Gastrocnemius medialis (tissue), 4 donors: Measurements from ENCODE around the gene OTOP2. TPM values are rescaled to one million over a fixed set of nuclear protein-coding genes. Genes with fewer than 3 reads are reported as not detected.

Experiments
- ATAC-seq, 2 donors: fragments of 150-250 bp; one replicate each; pipeline ENCODE4 v1.9.1; 2016
- DNase-seq, 2 donors: peaks; one replicate each; pipeline ENCODE4 v3.0.0-alpha.2; 2019
- H3K27ac ChIP-seq, 4 donors: fragments of 200-600 bp; sonication (generic); 1 replicate in 1 of 4; 2 replicates in 3 of 4; pipeline ENCODE4 v1.5.1; 2016 to 2018; ENCODE audit warnings: mild to moderate bottlenecking in 2 of 4, moderate library complexity in 1 of 4
- H3K27me3 ChIP-seq, 3 donors: fragments of 200-600 bp; sonication (generic) in 2 of 3; 1 replicate in 1 of 3; 2 replicates in 2 of 3; pipeline versions ENCODE4 v1.5.1 to v1.6.0; 2016 to 2019; ENCODE audit warnings: mild to moderate bottlenecking in 1 of 3, moderate library complexity in 1 of 3
- H3K36me3 ChIP-seq, 2 donors: fragments of 200-600 bp; sonication (generic) in 1 of 2; one replicate each; pipeline ENCODE4 v1.5.1; 2017 to 2018
- H3K4me1 ChIP-seq, 2 donors: fragments of 200-600 bp; sonication (generic) in 1 of 2; one replicate each; pipeline ENCODE4 v1.5.1; 2016 to 2017; ENCODE audit warnings: mild to moderate bottlenecking in 2 of 2
- H3K4me3 ChIP-seq, 4 donors: fragments of 200-600 bp; sonication (generic) in 3 of 4; 1 replicate in 1 of 4; 2 replicates in 3 of 4; pipeline ENCODE4 v1.5.1; 2016 to 2019; ENCODE audit warnings: mild to moderate bottlenecking in 2 of 4
- H3K9me3 ChIP-seq, 3 donors: fragments of 200-600 bp; sonication (generic) in 2 of 3; 1 replicate in 1 of 3; 2 replicates in 2 of 3; pipeline ENCODE4 v1.5.1; 2016 to 2019
- POLR2A ChIP-seq, 2 donors: fragments of 450-650 bp; IDR thresholded peaks; one replicate each; pipeline ENCODE4 v1.6.1; 2017; ENCODE audit warnings: antibody characterized with exemption in 2 of 2, mild to moderate bottlenecking in 2 of 2, moderate library complexity in 2 of 2
- in situ Hi-C, 4 donors: fragments of 200-750 bp; cut with MboI; loops; one replicate each; pipeline versions ENCODE4 v1.15.0 to v1.8.0; 2017; ENCODE audit warnings: low sequenced_read_pairs in 4 of 4
- intact Hi-C: fragments of 100-400 bp; cut with DNase I; formaldehyde crosslinking; loops from one replicate; pipeline ENCODE4 v1.15.1; 2023; ENCODE audit warnings: low total_unique reads
- total RNA-seq, 4 donors: library from RNA; depleted of rRNA; stranded (reverse); fragments of >200 nt; gene quantifications; one replicate each; pipeline versions ENCODE4 v1.1.0 to v1.2.3, GENCODE V29; 2016
- TF ChIP-seq, protein P1 (sequence below), 5 experiments: fragments of 450-650 bp in 3 of 5; fragments of 200-600 bp in 2 of 5; sonication (generic) in 2 of 5; IDR thresholded peaks in 4 of 5; conservative IDR thresholded peaks in 1 of 5; 1 replicate in 4 of 5; 2 replicates in 1 of 5; pipeline ENCODE4 v1.5.1; 2016 to 2019; ENCODE audit warnings: antibody characterized with exemption in 5 of 5, mild to moderate bottlenecking in 3 of 5, moderate library complexity in 3 of 5

The OTOP2 gene
- total RNA-seq, 4 donors from 2014 or later, result 0.19 TPM; not detected in 3

GRCh38 chr17:74957935-74958740 lies 34.1 kb downstream of the OTOP2 start:
- in situ Hi-C loops, result loop anchor here in 1 of 4 donors (25.0 kb wide), 1 partner anchor 229 kb away; the partner anchor contains the start of gene SUMO2
- intact Hi-C loops, result loop anchor here (1.0 to 10.0 kb wide), 3 partner anchors 35 to 213 kb away; partner anchors contain the start of genes NHERF1 and USH1G
- peak in 1 of 2 donors; percentile 44 for ATAC-seq
- Histone ChIP-seq H3K36me3 (no peaks in the 10 kb centered on the region), H3K9me3 (no peaks in the 10 kb centered on the region), H3K27ac (no peak overlapping the region), H3K27me3 (no peaks in the 10 kb centered on the region), H3K4me1 (no peaks in the 10 kb centered on the region), H3K4me3 (no peak overlapping the region)
- TF ChIP-seq, protein P1, sequence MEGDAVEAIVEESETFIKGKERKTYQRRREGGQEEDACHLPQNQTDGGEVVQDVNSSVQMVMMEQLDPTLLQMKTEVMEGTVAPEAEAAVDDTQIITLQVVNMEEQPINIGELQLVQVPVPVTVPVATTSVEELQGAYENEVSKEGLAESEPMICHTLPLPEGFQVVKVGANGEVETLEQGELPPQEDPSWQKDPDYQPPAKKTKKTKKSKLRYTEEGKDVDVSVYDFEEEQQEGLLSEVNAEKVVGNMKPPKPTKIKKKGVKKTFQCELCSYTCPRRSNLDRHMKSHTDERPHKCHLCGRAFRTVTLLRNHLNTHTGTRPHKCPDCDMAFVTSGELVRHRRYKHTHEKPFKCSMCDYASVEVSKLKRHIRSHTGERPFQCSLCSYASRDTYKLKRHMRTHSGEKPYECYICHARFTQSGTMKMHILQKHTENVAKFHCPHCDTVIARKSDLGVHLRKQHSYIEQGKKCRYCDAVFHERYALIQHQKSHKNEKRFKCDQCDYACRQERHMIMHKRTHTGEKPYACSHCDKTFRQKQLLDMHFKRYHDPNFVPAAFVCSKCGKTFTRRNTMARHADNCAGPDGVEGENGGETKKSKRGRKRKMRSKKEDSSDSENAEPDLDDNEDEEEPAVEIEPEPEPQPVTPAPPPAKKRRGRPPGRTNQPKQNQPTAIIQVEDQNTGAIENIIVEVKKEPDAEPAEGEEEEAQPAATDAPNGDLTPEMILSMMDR (IDR thresholded peaks at IDR 0.05 in 4 of 5, conservative IDR thresholded peaks at IDR 0.05 in 1 of 5), result peak; percentile 67 to 93 (median 88)
- no peak for TF ChIP-seq POLR2A (IDR thresholded peaks at IDR 0.05)
- DNase-seq, result peak; percentile 39 to 45

GRCh38 chr17:74959826-74960515 lies 35.9 kb downstream of the OTOP2 start:
- Histone ChIP-seq H3K4me3 (no peak overlapping the region), H3K27me3 (no peaks in the 10 kb centered on the region), H3K9me3 (no peaks in the 10 kb centered on the region), H3K4me1 (no peaks in the 10 kb centered on the region), H3K27ac (no peak overlapping the region), H3K36me3 (no peaks in the 10 kb centered on the region)
- TF ChIP-seq, protein P1 (IDR thresholded peaks at IDR 0.05 in 4 of 5, conservative IDR thresholded peaks at IDR 0.05 in 1 of 5), result no peak
- DNase-seq (no peak), ATAC-seq (no peak)
- in situ Hi-C loops (loop anchor here in 1 of 4 donors (25.0 kb wide), 1 partner anchor 227 kb away; the partner anchor contains the start of gene SUMO2), intact Hi-C loops (loop anchor here (5.0 to 10.0 kb wide), 2 partner anchors 168 to 215 kb away; partner anchors contain the start of gene NHERF1)

- ATAC-seq (no peak), DNase-seq (no peak)
- in situ Hi-C loops, result loop anchor here in 1 of 4 donors (25.0 kb wide), 1 partner anchor 227 kb away; the partner anchor contains the start of gene SUMO2
- Histone ChIP-seq H3K27ac (no peak overlapping the region), H3K9me3 (no peaks in the 10 kb centered on the region), H3K4me1 (no peaks in the 10 kb centered on the region), H3K36me3 (no peaks in the 10 kb centered on the region), H3K27me3 (no peaks in the 10 kb centered on the region), H3K4me3 (no peak overlapping the region)
- TF ChIP-seq, protein P1 (IDR thresholded peaks at IDR 0.05 in 4 of 5, conservative IDR thresholded peaks at IDR 0.05 in 1 of 5), result no peak
- no peak for TF ChIP-seq POLR2A (IDR thresholded peaks at IDR 0.05)
- intact Hi-C loops, result loop anchor here (1.0 kb wide), 3 partner anchors 27 to 241 kb away; partner anchors contain the start of gene CDR2L
These were observed 36.7 kb downstream of the OTOP2 start for GRCh38 chr17:74960570-74961342.

- Histone ChIP-seq H3K27me3 (no peaks in the 10 kb centered on the region), H3K27ac (no peak overlapping the region), H3K4me1 (no peaks in the 10 kb centered on the region), H3K36me3 (no peaks in the 10 kb centered on the region), H3K4me3 (no peak overlapping the region), H3K9me3 (no peaks in the 10 kb centered on the region)
- ATAC-seq (peak; percentile 93 to 96), DNase-seq (peak; percentile 71 to 78)
- TF ChIP-seq, protein P1 (IDR thresholded peaks at IDR 0.05 in 4 of 5, conservative IDR thresholded peaks at IDR 0.05 in 1 of 5), result peak; percentile 64 to 90 (median 85)
- no peak for TF ChIP-seq POLR2A (IDR thresholded peaks at IDR 0.05)
- intact Hi-C loops (loop anchor here (1.0 kb wide), 3 partner anchors 25 to 239 kb away; partner anchors contain the start of gene CDR2L), in situ Hi-C loops (loop anchor here in 1 of 4 donors (25.0 kb wide), 1 partner anchor 225 kb away; the partner anchor contains the start of gene SUMO2)
These were observed 37.7 kb downstream of the OTOP2 start for GRCh38 chr17:74961657-74962350.
